ENCODE measurements around the gene PTPRG.

The PTPRG gene

GRCh38 chr3:61846488-61846887 lies 285.1 kb downstream of the PTPRG start:
- ATAC-seq: no peak
- no peaks in the 10 kb centered on the region for H3K27me3 Mint-ChIP-seq
- H3K4me3 Mint-ChIP-seq: no peak overlapping the region
- no peaks in the 10 kb centered on the region for H3K36me3 Mint-ChIP-seq (ENCODE audit: low read depth)
- H3K4me1 Mint-ChIP-seq: no peaks in the 10 kb centered on the region
- no peak for DNase-seq
- H3K27ac Mint-ChIP-seq: no peak overlapping the region
- no peaks in the 10 kb centered on the region for H3K9me3 Mint-ChIP-seq

DNA sequence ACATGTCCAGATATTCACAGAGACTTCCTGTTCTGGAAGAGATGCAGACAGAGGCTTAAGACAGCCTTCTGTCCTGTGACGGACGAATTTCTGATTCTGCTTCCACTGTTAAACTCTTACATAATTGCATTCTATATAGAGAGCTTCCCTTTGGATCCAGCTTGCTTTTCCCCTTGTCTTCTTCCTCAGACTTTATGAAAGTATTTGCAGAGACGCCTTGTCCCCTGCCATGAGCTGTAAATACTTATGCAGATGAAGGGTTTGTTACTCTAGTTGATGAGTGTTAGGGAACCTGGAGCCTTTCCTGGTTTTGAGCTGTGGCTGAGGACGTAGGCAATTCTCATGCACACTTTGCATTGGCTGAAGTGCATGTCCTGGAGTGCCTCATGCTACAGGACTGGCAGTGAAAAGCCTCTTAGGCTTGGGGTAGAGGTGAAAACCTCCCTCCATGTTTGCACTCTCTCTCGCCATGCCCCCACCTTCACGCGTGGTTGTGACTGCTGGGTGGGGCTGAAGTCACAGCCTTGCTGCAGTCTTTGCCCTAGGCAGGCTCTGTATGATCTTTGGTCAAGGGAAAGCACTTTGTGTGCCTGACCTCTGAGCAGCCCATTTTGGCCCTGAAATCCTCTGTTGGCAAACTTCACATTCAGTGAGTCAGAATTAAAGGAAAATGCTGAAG lies 286.6 kb downstream of the PTPRG start:
- no peak for DNase-seq

GRCh38 chr3:61848885-61849284 lies 287.5 kb downstream of the PTPRG start:
- Mint-ChIP-seq H3K27ac (no peak overlapping the region), H3K9me3 (no peaks in the 10 kb centered on the region), H3K27me3 (no peaks in the 10 kb centered on the region), H3K4me1 (no peaks in the 10 kb centered on the region), H3K4me3 (no peak overlapping the region), H3K36me3 (ENCODE audit: low read depth) (no peaks in the 10 kb centered on the region)
- DNase-seq (no peak), ATAC-seq (no peak)

More for the DNA sequence above, 286.6 kb downstream of the PTPRG start:
- Mint-ChIP-seq H3K27ac (no peak overlapping the region), H3K9me3 (no peaks in the 10 kb centered on the region), H3K4me3 (no peak overlapping the region), H3K27me3 (no peaks in the 10 kb centered on the region), H3K4me1 (no peaks in the 10 kb centered on the region), H3K36me3 (ENCODE audit: low read depth) (no peaks in the 10 kb centered on the region)
- no peak for ATAC-seq

GRCh38 chr3:61853912-61854311 lies 292.5 kb downstream of the PTPRG start:
- Mint-ChIP-seq H3K9me3 (peaks cover 3% of the 10 kb centered on the region), H3K4me3 (no peak overlapping the region), H3K36me3 (ENCODE audit: low read depth) (no peaks in the 10 kb centered on the region), H3K4me1 (no peaks in the 10 kb centered on the region), H3K27me3 (no peaks in the 10 kb centered on the region), H3K27ac (no peak overlapping the region)
- DNase-seq (no peak), ATAC-seq (no peak)

DNA sequence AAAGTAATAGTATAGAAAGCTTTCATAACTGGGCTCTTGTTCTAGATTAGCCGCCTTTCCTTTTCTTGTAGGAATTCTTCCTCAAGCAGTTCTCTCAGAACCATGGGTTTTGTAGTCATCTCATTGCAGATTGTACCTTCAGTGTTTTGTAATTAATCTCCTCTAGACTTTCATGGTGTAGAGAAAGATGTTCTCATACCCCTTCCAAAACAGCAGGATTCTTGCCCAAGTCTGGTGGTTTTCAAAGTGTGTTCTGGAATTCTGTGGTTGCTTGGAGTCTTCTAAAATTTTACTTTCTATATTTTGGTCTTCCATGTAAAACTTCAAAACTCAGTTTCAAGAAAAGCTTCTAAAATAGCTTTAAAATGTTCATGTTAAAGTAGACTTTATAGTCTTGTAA lies 293.8 kb downstream of the PTPRG start:
- H3K4me3 Mint-ChIP-seq: no peak overlapping the region
- DNase-seq (no peak), ATAC-seq (no peak)
- no peak overlapping the region for H3K27ac Mint-ChIP-seq
- H3K9me3 Mint-ChIP-seq: peaks cover 9% of the 10 kb centered on the region
- no peaks in the 10 kb centered on the region for H3K27me3 Mint-ChIP-seq
- no peaks in the 10 kb centered on the region for H3K36me3 Mint-ChIP-seq (ENCODE audit: low read depth)
- H3K4me1 Mint-ChIP-seq: no peaks in the 10 kb centered on the region

- H3K4me1 Mint-ChIP-seq: no peaks in the 10 kb centered on the region
- DNase-seq (no peak), ATAC-seq (no peak)
- no peak overlapping the region for H3K27ac Mint-ChIP-seq
- peaks cover 9% of the 10 kb centered on the region for H3K9me3 Mint-ChIP-seq
- no peak overlapping the region for H3K4me3 Mint-ChIP-seq
- H3K27me3 Mint-ChIP-seq: no peaks in the 10 kb centered on the region
- H3K36me3 Mint-ChIP-seq (ENCODE audit: low read depth): no peaks in the 10 kb centered on the region
Observed at GRCh38 chr3:61857297-61857696, 295.9 kb downstream of the PTPRG start.

- Mint-ChIP-seq H3K4me1 (no peaks in the 10 kb centered on the region), H3K4me3 (no peak overlapping the region)
Observed at GRCh38 chr3:61858054-61858453, 296.7 kb downstream of the PTPRG start.

GRCh38 chr3:61861410-61861809 lies 300.0 kb downstream of the PTPRG start:
- Mint-ChIP-seq H3K4me1 (no peaks in the 10 kb centered on the region), H3K9me3 (peaks cover 9% of the 10 kb centered on the region), H3K4me3 (no peak overlapping the region), H3K27ac (no peak overlapping the region), H3K36me3 (ENCODE audit: low read depth) (no peaks in the 10 kb centered on the region), H3K27me3 (peaks cover 2% of the 10 kb centered on the region)
- DNase-seq: no peak
- ATAC-seq: no peak

More at GRCh38 chr3:61858054-61858453, 296.7 kb downstream of the PTPRG start:
- ATAC-seq (no peak), DNase-seq (no peak)
- Mint-ChIP-seq H3K27me3 (no peaks in the 10 kb centered on the region), H3K27ac (no peak overlapping the region), H3K36me3 (ENCODE audit: low read depth) (no peaks in the 10 kb centered on the region), H3K9me3 (peaks cover 9% of the 10 kb centered on the region)

GRCh38 chr3:61862614-61863289 lies 301.4 kb downstream of the PTPRG start:
- H3K27me3 Mint-ChIP-seq: peaks cover 2% of the 10 kb centered on the region
- peaks cover 6% of the 10 kb centered on the region for H3K9me3 Mint-ChIP-seq
- no peak for DNase-seq
- no peak overlapping the region for H3K27ac Mint-ChIP-seq
- no peak overlapping the region for H3K4me3 Mint-ChIP-seq
- no peak for ATAC-seq
- H3K36me3 Mint-ChIP-seq (ENCODE audit: low read depth): no peaks in the 10 kb centered on the region
- H3K4me1 Mint-ChIP-seq: no peaks in the 10 kb centered on the region

- no peak overlapping the region for H3K4me3 Mint-ChIP-seq
- no peak for DNase-seq
- H3K9me3 Mint-ChIP-seq: peaks cover 6% of the 10 kb centered on the region
- H3K27me3 Mint-ChIP-seq: peaks cover 2% of the 10 kb centered on the region
- ATAC-seq: no peak
- H3K36me3 Mint-ChIP-seq (ENCODE audit: low read depth): no peaks in the 10 kb centered on the region
- H3K27ac Mint-ChIP-seq: no peak overlapping the region
- no peaks in the 10 kb centered on the region for H3K4me1 Mint-ChIP-seq
Observed at GRCh38 chr3:61863579-61863978, 302.2 kb downstream of the PTPRG start.

DNA sequence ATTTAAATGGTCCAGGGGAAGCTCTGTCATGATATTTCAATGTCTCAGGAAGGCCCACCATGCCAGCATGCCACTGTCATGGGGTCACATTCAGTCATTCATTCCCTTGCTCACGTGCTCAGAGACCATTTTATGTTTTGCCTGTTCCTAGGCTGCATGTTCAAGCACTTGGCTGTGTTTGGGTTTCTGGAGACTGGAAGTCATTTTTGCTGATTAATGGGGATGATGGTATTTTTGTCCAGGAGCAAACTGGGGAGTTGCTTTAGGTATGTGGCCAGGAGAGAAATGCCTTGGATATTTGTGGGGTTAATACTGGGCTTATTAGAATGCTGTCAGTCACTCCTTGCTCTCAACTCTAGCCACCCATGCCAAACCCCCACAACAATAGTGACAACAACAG lies 303.5 kb downstream of the PTPRG start:
- DNase-seq: no peak
- no peak for ATAC-seq
- no peaks in the 10 kb centered on the region for H3K36me3 Mint-ChIP-seq (ENCODE audit: low read depth)
- peaks cover 2% of the 10 kb centered on the region for H3K27me3 Mint-ChIP-seq
- no peak overlapping the region for H3K27ac Mint-ChIP-seq
- H3K4me1 Mint-ChIP-seq: no peaks in the 10 kb centered on the region
- H3K4me3 Mint-ChIP-seq: no peak overlapping the region
- no peaks in the 10 kb centered on the region for H3K9me3 Mint-ChIP-seq

- Mint-ChIP-seq H3K4me1 (no peaks in the 10 kb centered on the region), H3K27ac (no peak overlapping the region), H3K36me3 (ENCODE audit: low read depth) (no peaks in the 10 kb centered on the region), H3K27me3 (peaks cover 2% of the 10 kb centered on the region), H3K4me3 (no peak overlapping the region), H3K9me3 (no peaks in the 10 kb centered on the region)
- no peak for ATAC-seq
- DNase-seq: no peak
Observed at GRCh38 chr3:61865466-61866152, 304.2 kb downstream of the PTPRG start.

GRCh38 chr3:61866153-61866542 lies 304.8 kb downstream of the PTPRG start:
- no peak overlapping the region for H3K4me3 Mint-ChIP-seq
- no peak for ATAC-seq
- H3K9me3 Mint-ChIP-seq: no peaks in the 10 kb centered on the region
- H3K27ac Mint-ChIP-seq: no peak overlapping the region
- H3K27me3 Mint-ChIP-seq: peaks cover 2% of the 10 kb centered on the region
- no peaks in the 10 kb centered on the region for H3K36me3 Mint-ChIP-seq (ENCODE audit: low read depth)
- H3K4me1 Mint-ChIP-seq: no peaks in the 10 kb centered on the region
- no peak for DNase-seq

- H3K4me1 Mint-ChIP-seq: no peaks in the 10 kb centered on the region
- no peak for ATAC-seq
- no peaks in the 10 kb centered on the region for H3K9me3 Mint-ChIP-seq
- H3K4me3 Mint-ChIP-seq: no peak overlapping the region
- no peak for DNase-seq
- H3K27ac Mint-ChIP-seq: no peak overlapping the region
- H3K36me3 Mint-ChIP-seq (ENCODE audit: low read depth): no peaks in the 10 kb centered on the region
- peaks cover 2% of the 10 kb centered on the region for H3K27me3 Mint-ChIP-seq
Observed at GRCh38 chr3:61866961-61867461, 305.6 kb downstream of the PTPRG start.

GRCh38 chr3:61868499-61868898 lies 307.1 kb downstream of the PTPRG start:
- no peak overlapping the region for H3K4me3 Mint-ChIP-seq
- ATAC-seq: no peak
- no peak for DNase-seq
- no peaks in the 10 kb centered on the region for H3K36me3 Mint-ChIP-seq (ENCODE audit: low read depth)
- peaks cover 2% of the 10 kb centered on the region for H3K27me3 Mint-ChIP-seq
- H3K27ac Mint-ChIP-seq: no peak overlapping the region
- no peaks in the 10 kb centered on the region for H3K4me1 Mint-ChIP-seq
- H3K9me3 Mint-ChIP-seq: no peaks in the 10 kb centered on the region

All from activated naive CD8-positive, alpha-beta T cell treated with anti-CD3 and anti-CD28 coated beads, Interleukin-2, amount 50 U/mL, for 24 hours (primary cell).